Lung (tissue), 16 donors: Measurements from ENCODE around the gene BPIFB3. TPM values are rescaled to one million over a fixed set of nuclear protein-coding genes. Genes with fewer than 3 reads are reported as not detected.

Experiments
- ATAC-seq: fragments of 200-7000 bp; cut with Tn5 transposase; one replicate; pipeline ENCODE4 v1.9.1; 2020; ENCODE audit warnings: moderate number of reproducible peaks; ENCODE audit not compliant: insufficient read depth, low FRiP score
- DNase-seq, 3 donors: peaks; one replicate each; pipeline ENCODE4 v3.0.0-alpha.2; 2013 to 2017
- H3K27ac ChIP-seq, 2 donors: one replicate each; pipeline ENCODE4 v1.5.1; 2013; ENCODE audit warnings: mild to moderate bottlenecking in 2 of 2, moderate library complexity in 2 of 2, control low read depth in 1 of 2, inconsistent platforms in 1 of 2, low read depth in 1 of 2, low read length in 1 of 2
- H3K27me3 ChIP-seq, 3 donors: one replicate each; pipeline ENCODE4 v1.5.1; 2013; ENCODE audit warnings: low read length in 2 of 3; ENCODE audit not compliant: control insufficient read depth in 3 of 3, insufficient read depth in 3 of 3
- H3K36me3 ChIP-seq, 4 donors: one replicate each; pipeline ENCODE4 v1.5.1; 2013; ENCODE audit warnings: low read length in 4 of 4, mild to moderate bottlenecking in 1 of 4, moderate library complexity in 1 of 4; ENCODE audit not compliant: control insufficient read depth in 4 of 4, insufficient read depth in 4 of 4
- H3K4me1 ChIP-seq, 5 donors: one replicate each; pipeline ENCODE4 v1.5.1; 2013; ENCODE audit warnings: low read length in 5 of 5, mild to moderate bottlenecking in 2 of 5, moderate library complexity in 1 of 5; ENCODE audit not compliant: control insufficient read depth in 5 of 5, insufficient read depth in 5 of 5
- H3K4me3 ChIP-seq: one replicate; pipeline ENCODE4 v1.5.1; 2013; ENCODE audit warnings: mild to moderate bottlenecking, control low read depth, moderate library complexity
- H3K9ac ChIP-seq, 2 donors: one replicate each; pipeline ENCODE4 v1.5.1; 2013; ENCODE audit warnings: low read length in 2 of 2, control low read depth in 1 of 2; ENCODE audit not compliant: insufficient read depth in 1 of 2
- H3K9me3 ChIP-seq, 4 donors: one replicate each; pipeline ENCODE4 v1.5.1; 2013; ENCODE audit warnings: low read length in 3 of 4, mild to moderate bottlenecking in 1 of 4, moderate library complexity in 1 of 4; ENCODE audit not compliant: control insufficient read depth in 4 of 4, insufficient read depth in 3 of 4
- CTCF ChIP-seq: IDR thresholded peaks from 2 replicates; pipeline ENCODE4 v1.5.1; 2012; ENCODE audit warnings: mild to moderate bottlenecking; ENCODE audit errors: control extremely low read depth, extremely low read depth
- WGBS, 2 donors: extraction: QIAGEN DNeasy Blood & Tissue Kit; methylation state at CpG; one replicate each; pipeline ENCODE4 v1.1.7; 2013; 5-methylcytosine and 5-hydroxymethylcytosine counted together
- long read RNA-seq, 5 donors: transcript quantifications; one replicate each; lab custom pipeline, GENCODE V29; 2026
- polyA plus RNA-seq, 2 donors: library from polyadenylated mRNA; stranded (reverse); fragments of 200-250 nt; gene quantifications; one replicate each; pipeline ENCODE4 v1.2.1, GENCODE V29; 2013
- total RNA-seq, 2 donors: library from RNA; depleted of rRNA in 1 of 2; stranded (reverse); fragments of >200 nt in 1 of 2; gene quantifications; one replicate each; pipeline ENCODE4 v1.2.1, GENCODE V29; 2014 to 2021
- donor health status: control.
- donor health status: control.
- donor health status: Bipolar disorder and iron deficiency.
- donor health status: healthy.
- donor health status: DM: yes; HTN: yes; CAD: no.

BPIFB3 gene, protein sequence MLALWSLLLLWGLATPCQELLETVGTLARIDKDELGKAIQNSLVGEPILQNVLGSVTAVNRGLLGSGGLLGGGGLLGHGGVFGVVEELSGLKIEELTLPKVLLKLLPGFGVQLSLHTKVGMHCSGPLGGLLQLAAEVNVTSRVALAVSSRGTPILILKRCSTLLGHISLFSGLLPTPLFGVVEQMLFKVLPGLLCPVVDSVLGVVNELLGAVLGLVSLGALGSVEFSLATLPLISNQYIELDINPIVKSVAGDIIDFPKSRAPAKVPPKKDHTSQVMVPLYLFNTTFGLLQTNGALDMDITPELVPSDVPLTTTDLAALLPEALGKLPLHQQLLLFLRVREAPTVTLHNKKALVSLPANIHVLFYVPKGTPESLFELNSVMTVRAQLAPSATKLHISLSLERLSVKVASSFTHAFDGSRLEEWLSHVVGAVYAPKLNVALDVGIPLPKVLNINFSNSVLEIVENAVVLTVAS
- total RNA-seq (not detected), polyA plus RNA-seq (not detected)
- long read RNA-seq, donor 1: 0 reads
- long read RNA-seq, donor 2: 0 reads
- long read RNA-seq, donor 3: 0 reads
- long read RNA-seq, donor 4: 0 reads
- long read RNA-seq, donor 5: 0 reads

- Histone ChIP-seq H3K4me1 (no peaks in the 10 kb centered on the region), H3K9ac (no peak within 1 kb of the TSS), H3K4me3 (no peak within 1 kb of the TSS), H3K27me3 (peaks cover 0 to 3% (median 0%) of the 10 kb centered on the region in 3 donors), H3K36me3 (no peaks in the 10 kb centered on the region), H3K27ac (no peak within 1 kb of the TSS), H3K9me3 (no peaks in the 10 kb centered on the region)
- no peak for TF ChIP-seq CTCF
- no peak for DNase-seq
- WGBS, 2 donors: 82 to 86% methylated on average over 23 to 25 of the region's 25 CpGs
- no peak for ATAC-seq
Observed at GRCh38 chr20:33053291-33054106, at the start of gene BPIFB3. TSS of gene BPIFB3 (plus strand) at chr20:33053903. CDS start at chr20:33055436, 1,533 bp downstream.

- peaks cover 0 to 3% (median 0%) of the 10 kb centered on the region in 3 donors for H3K27me3 ChIP-seq
- no peak within 1 kb of the TSS for H3K4me3 ChIP-seq
- WGBS, 2 donors: 82 to 89% methylated on average over 6 of the region's 6 CpGs
- no peak for TF ChIP-seq CTCF
- DNase-seq (no peak), ATAC-seq (no peak)
- H3K27ac ChIP-seq: no peak within 1 kb of the TSS
- H3K36me3 ChIP-seq: no peaks in the 10 kb centered on the region
- peaks cover 0 to 6% (median 2%) of the 10 kb centered on the region in 4 donors for H3K9me3 ChIP-seq
- H3K4me1 ChIP-seq: no peaks in the 10 kb centered on the region
- no peak within 1 kb of the TSS for H3K9ac ChIP-seq
Observed at GRCh38 chr20:33004141-33004751, 49.5 kb upstream of the BPIFB3 start, which contains the start of gene SUN5. TSS of gene SUN5 (minus strand) at chr20:33004433. CDS start at chr20:33004340, 93 bp downstream.

GRCh38 chr20:33005132-33005566 is 48.6 kb upstream of the BPIFB3 start:
- H3K4me1 ChIP-seq: no peaks in the 10 kb centered on the region
- 59 to 63% methylated on average over 4 of the region's 4 CpGs for WGBS, 2 donors
- no peak overlapping the region for H3K4me3 ChIP-seq
- ATAC-seq (no peak), DNase-seq (no peak)
- peaks cover 0 to 3% (median 0%) of the 10 kb centered on the region in 3 donors for H3K27me3 ChIP-seq
- H3K27ac ChIP-seq: no peak overlapping the region
- H3K9me3 ChIP-seq: peaks cover 0 to 6% (median 2%) of the 10 kb centered on the region in 4 donors
- peak; percentile 12 for TF ChIP-seq CTCF
- no peak overlapping the region for H3K9ac ChIP-seq
- H3K36me3 ChIP-seq: no peaks in the 10 kb centered on the region
